SK-N-MC (cell line): ENCODE results near the gene SH3RF3.

Source experiments
- EZH2 ChIP-seq: fragments of 200-600 bp; sonication (generic); IDR thresholded peaks from one replicate; pipeline ENCODE4 v1.6.1; 2017; ENCODE audit warnings: antibody characterized with exemption
- POLR2AphosphoS5 ChIP-seq: IDR thresholded peaks from 2 replicates; pipeline ENCODE4 v1.6.1; 2012; ENCODE audit warnings: mild to moderate bottlenecking, low read depth, low read length, borderline replicate concordance

DNA sequence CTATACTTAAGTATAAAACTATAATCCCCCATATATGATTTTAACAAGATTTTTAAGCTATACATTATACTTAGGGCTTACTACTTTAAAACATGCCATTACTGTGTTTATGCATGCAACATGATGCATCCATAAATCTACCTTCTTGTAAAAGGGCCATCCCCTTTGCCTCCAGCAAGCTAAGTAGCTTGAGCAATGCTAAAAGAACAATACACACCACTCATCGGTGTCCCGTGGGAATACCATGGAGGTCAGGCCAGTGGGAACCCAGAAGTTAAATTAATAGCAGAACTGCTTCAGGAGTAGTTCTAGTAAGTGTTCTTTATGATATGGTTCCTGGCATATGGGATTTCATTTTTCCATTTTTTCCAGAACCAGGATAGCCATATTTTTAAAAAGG lies 37.8 kb downstream of the SH3RF3 start:
- TF ChIP-seq POLR2AphosphoS5: no peak
- no peak for TF ChIP-seq EZH2
